Neural progenitor cell (in vitro differentiated cells): ENCODE results near the gene RBMXL3. TPM values are rescaled to one million over a fixed set of nuclear protein-coding genes. Genes with fewer than 3 reads are reported as not detected.

ENCODE experiments used
- DNase-seq: peaks from one replicate; pipeline ENCODE4 v3.0.0-alpha.2; 2016; ENCODE audit warnings: low spot score
- H2AFZ ChIP-seq: fragments of 200-600 bp; sonication (generic); replicated peaks from 2 replicates; pipeline ENCODE4 v1.6.1; 2016; ENCODE audit warnings: antibody characterized with exemption
- H3F3A ChIP-seq: fragments of 200-600 bp; sonication (generic); 2 replicates; pipeline ENCODE4 v1.6.1; 2016; ENCODE audit warnings: antibody characterized with exemption, low read depth
- H3K27ac ChIP-seq: fragments of 200-600 bp; sonication (generic); 2 replicates; pipeline ENCODE4 v1.5.1; 2016; ENCODE audit warnings: mild to moderate bottlenecking
- H3K27me3 ChIP-seq: fragments of 200-600 bp; sonication (generic); 2 replicates; pipeline ENCODE4 v1.6.1; 2016; ENCODE audit warnings: mild to moderate bottlenecking, moderate library complexity
- H3K36me3 ChIP-seq: fragments of 200-600 bp; sonication (generic); 2 replicates; pipeline ENCODE4 v1.5.1; 2016
- H3K4me1 ChIP-seq: fragments of 200-600 bp; sonication (generic); 2 replicates; pipeline ENCODE4 v1.6.1; 2016; ENCODE audit warnings: mixed run types
- H3K4me2 ChIP-seq: fragments of 200-600 bp; sonication (generic); 2 replicates; pipeline ENCODE4 v1.6.1; 2016
- H3K4me3 ChIP-seq: fragments of 200-600 bp; sonication (generic); 2 replicates; pipeline ENCODE4 v1.5.1; 2016
- H3K79me2 ChIP-seq: fragments of 200-600 bp; sonication (generic); 2 replicates; pipeline ENCODE4 v1.6.1; 2016; ENCODE audit warnings: low read depth
- H3K9ac ChIP-seq: fragments of 200-600 bp; sonication (generic); 2 replicates; pipeline ENCODE4 v1.6.1; 2016
- H3K9me3 ChIP-seq: fragments of 200-600 bp; sonication (generic); 2 replicates; pipeline ENCODE4 v1.5.1; 2016; ENCODE audit warnings: low read depth
- H4K20me1 ChIP-seq: fragments of 200-600 bp; sonication (generic); 2 replicates; pipeline ENCODE4 v1.6.1; 2016; ENCODE audit warnings: low read depth
- H3K27ac Mint-ChIP-seq: 3 replicates; pipeline ENCODE4 v1.8.0; 2021; ENCODE audit warnings: mixed read lengths
- H3K27me3 Mint-ChIP-seq: 2 replicates; pipeline ENCODE4 v1.8.0; 2022; ENCODE audit warnings: low read depth, mild to moderate bottlenecking, inconsistent platforms, moderate library complexity, mixed read lengths; ENCODE audit not compliant: insufficient read depth
- H3K36me3 Mint-ChIP-seq: 3 replicates; pipeline ENCODE4 v1.8.0; 2021; ENCODE audit warnings: mixed read lengths
- H3K4me1 Mint-ChIP-seq: 3 replicates; pipeline ENCODE4 v1.8.0; 2021; ENCODE audit warnings: mixed read lengths
- H3K4me3 Mint-ChIP-seq: 3 replicates; pipeline ENCODE4 v1.8.0; 2021; ENCODE audit warnings: mild to moderate bottlenecking, moderate library complexity, mixed read lengths
- H3K9me3 Mint-ChIP-seq: 3 replicates; pipeline ENCODE4 v1.8.0; 2020; ENCODE audit warnings: mixed read lengths
- CTCF ChIP-seq: fragments of 200-600 bp; sonication (generic); IDR thresholded peaks from 2 replicates; pipeline ENCODE4 v1.5.1; 2017; ENCODE audit warnings: antibody characterized with exemption, mild to moderate bottlenecking
- EZH2 ChIP-seq: fragments of 200-600 bp; sonication (generic); IDR thresholded peaks from 2 replicates; pipeline ENCODE4 v1.6.1; 2017; ENCODE audit warnings: antibody characterized with exemption, mild to moderate bottlenecking, moderate library complexity
- EZH2phosphoT487 ChIP-seq: fragments of 200-600 bp; sonication (generic); IDR thresholded peaks from 2 replicates; pipeline ENCODE4 v1.6.1; 2017; ENCODE audit warnings: antibody characterized with exemption
- total RNA-seq: library from RNA; depleted of rRNA; stranded (reverse); fragments of >200 nt; gene quantifications from 2 replicates; pipeline ENCODE4 v1.2.3, GENCODE V29; 2015; ENCODE audit warnings: low replicate concordance

RBMXL3 gene
- total RNA-seq, 1 donor from 2014 or later, result not detected

GRCh38 chrX:115190636-115191489 lies 1.7 kb downstream of the RBMXL3 start:
- H3K27ac Mint-ChIP-seq, result no peak overlapping the region
- H3K27me3 ChIP-seq, result no peaks in the 10 kb centered on the region
- peaks cover 32% of the 10 kb centered on the region for H3K79me2 ChIP-seq
- H3F3A ChIP-seq, result no peaks in the 10 kb centered on the region
- no peaks in the 10 kb centered on the region for H3K36me3 ChIP-seq
- H3K9me3 ChIP-seq, result no peaks in the 10 kb centered on the region
- H3K4me1 ChIP-seq, result no peaks in the 10 kb centered on the region
- H3K27me3 Mint-ChIP-seq, result peaks cover 6% of the 10 kb centered on the region
- no peak overlapping the region for H3K4me2 ChIP-seq
- no peaks in the 10 kb centered on the region for H3K4me1 Mint-ChIP-seq
- H3K9ac ChIP-seq, result no peak overlapping the region
- H3K4me3 ChIP-seq, result no peak overlapping the region
- H3K27ac ChIP-seq, result no peak overlapping the region
- H3K9me3 Mint-ChIP-seq, result peaks cover 27% of the 10 kb centered on the region
- H3K4me3 Mint-ChIP-seq, result no peak overlapping the region
- no peak for TF ChIP-seq EZH2phosphoT487
- TF ChIP-seq EZH2, result no peak
- TF ChIP-seq CTCF, result no peak
- DNase-seq, result no peak
- peaks cover 35% of the 10 kb centered on the region for H3K36me3 Mint-ChIP-seq
- no peak overlapping the region for H2AFZ ChIP-seq
- H4K20me1 ChIP-seq, result no peaks in the 10 kb centered on the region

- Histone ChIP-seq H4K20me1 (no peaks in the 10 kb centered on the region), H3K4me2 (no peak overlapping the region), H3K9me3 (no peaks in the 10 kb centered on the region), H3K4me3 (no peak overlapping the region), H3K36me3 (no peaks in the 10 kb centered on the region), H2AFZ (no peak overlapping the region), H3K9ac (no peak overlapping the region), H3K79me2 (peaks cover 37% of the 10 kb centered on the region), H3K4me1 (no peaks in the 10 kb centered on the region), H3K27me3 (no peaks in the 10 kb centered on the region), H3F3A (no peaks in the 10 kb centered on the region), H3K27ac (no peak overlapping the region)
- H3K9me3 Mint-ChIP-seq, result peaks cover 27% of the 10 kb centered on the region
- H3K36me3 Mint-ChIP-seq, result peaks cover 34% of the 10 kb centered on the region
- DNase-seq, result no peak
- no peaks in the 10 kb centered on the region for H3K4me1 Mint-ChIP-seq
- no peak overlapping the region for H3K4me3 Mint-ChIP-seq
- H3K27ac Mint-ChIP-seq, result no peak overlapping the region
- peaks cover 6% of the 10 kb centered on the region for H3K27me3 Mint-ChIP-seq
- TF ChIP-seq EZH2phosphoT487 (no peak), EZH2 (no peak), CTCF (no peak)
Observed at GRCh38 chrX:115191490-115192243, 2.5 kb downstream of the RBMXL3 start.

- Histone ChIP-seq H3K36me3 (no peaks in the 10 kb centered on the region), H3K27ac (no peak overlapping the region), H2AFZ (no peak overlapping the region), H3K79me2 (peaks cover 43% of the 10 kb centered on the region), H3K9ac (no peak overlapping the region), H3K4me1 (no peaks in the 10 kb centered on the region), H3K9me3 (no peaks in the 10 kb centered on the region), H3F3A (no peaks in the 10 kb centered on the region), H3K4me3 (no peak overlapping the region), H3K27me3 (no peaks in the 10 kb centered on the region), H4K20me1 (no peaks in the 10 kb centered on the region), H3K4me2 (no peak overlapping the region)
- Mint-ChIP-seq H3K4me3 (no peak overlapping the region), H3K4me1 (no peaks in the 10 kb centered on the region), H3K27me3 (peaks cover 6% of the 10 kb centered on the region), H3K36me3 (peaks cover 39% of the 10 kb centered on the region), H3K9me3 (peaks cover 27% of the 10 kb centered on the region), H3K27ac (no peak overlapping the region)
- DNase-seq, result no peak
- no peak for TF ChIP-seq EZH2phosphoT487
- TF ChIP-seq CTCF, result no peak
- TF ChIP-seq EZH2, result no peak
Observed at GRCh38 chrX:115192244-115192700, 3.1 kb downstream of the RBMXL3 start.
